Measurements from ENCODE around the gene OPCML.

The OPCML gene

GRCh38 chr11:132911186-132911585 lies 621.1 kb downstream of the OPCML start:
- no peaks in the 10 kb centered on the region for H3K27me3 ChIP-seq
- no peaks in the 10 kb centered on the region for H3K36me3 ChIP-seq
- no peak overlapping the region for H3K4me3 ChIP-seq (ENCODE audit: low read depth in 1 of 2, low read length in 1 of 2)
- no peaks in the 10 kb centered on the region for H3K9me3 ChIP-seq
- TF ChIP-seq CTCF (IDR thresholded peaks at IDR 0.05): no peak
- H3K4me1 ChIP-seq (ENCODE audit: control insufficient read depth in 1 of 2, insufficient read depth in 1 of 2, low read depth in 1 of 2, low read length in 1 of 2): no peaks in the 10 kb centered on the region
- no peak overlapping the region for H3K27ac ChIP-seq

- no peaks in the 10 kb centered on the region for H3K27me3 ChIP-seq
- H3K27ac ChIP-seq: no peak overlapping the region
- no peaks in the 10 kb centered on the region for H3K36me3 ChIP-seq
- no peaks in the 10 kb centered on the region for H3K4me1 ChIP-seq (ENCODE audit: control insufficient read depth in 1 of 2, insufficient read depth in 1 of 2, low read depth in 1 of 2, low read length in 1 of 2)
- TF ChIP-seq CTCF (IDR thresholded peaks at IDR 0.05): no peak
- H3K9me3 ChIP-seq: no peaks in the 10 kb centered on the region
- H3K4me3 ChIP-seq (ENCODE audit: low read depth in 1 of 2, low read length in 1 of 2): no peak overlapping the region
These were observed 622.1 kb downstream of the OPCML start for GRCh38 chr11:132910011-132910760.

- no peaks in the 10 kb centered on the region for H3K4me1 ChIP-seq (ENCODE audit: control insufficient read depth in 1 of 2, insufficient read depth in 1 of 2, low read depth in 1 of 2, low read length in 1 of 2)
- H3K36me3 ChIP-seq: no peaks in the 10 kb centered on the region
- H3K9me3 ChIP-seq: no peaks in the 10 kb centered on the region
- no peaks in the 10 kb centered on the region for H3K27me3 ChIP-seq
- no peak overlapping the region for H3K27ac ChIP-seq
- H3K4me3 ChIP-seq (ENCODE audit: low read depth in 1 of 2, low read length in 1 of 2): no peak overlapping the region
- no peak for TF ChIP-seq CTCF (IDR thresholded peaks at IDR 0.05)
These were observed 623.2 kb downstream of the OPCML start for GRCh38 chr11:132909021-132909606.

GRCh38 chr11:132908414-132908810 lies 623.9 kb downstream of the OPCML start:
- Histone ChIP-seq H3K9me3 (no peaks in the 10 kb centered on the region), H3K36me3 (no peaks in the 10 kb centered on the region), H3K4me1 (ENCODE audit: control insufficient read depth in 1 of 2, insufficient read depth in 1 of 2, low read depth in 1 of 2, low read length in 1 of 2) (no peaks in the 10 kb centered on the region), H3K27me3 (no peaks in the 10 kb centered on the region), H3K4me3 (ENCODE audit: low read depth in 1 of 2, low read length in 1 of 2) (no peak overlapping the region), H3K27ac (no peak overlapping the region)
- no peak for TF ChIP-seq CTCF (IDR thresholded peaks at IDR 0.05)

GRCh38 chr11:132907651-132908413 lies 624.5 kb downstream of the OPCML start:
- no peaks in the 10 kb centered on the region for H3K9me3 ChIP-seq
- no peaks in the 10 kb centered on the region for H3K36me3 ChIP-seq
- no peaks in the 10 kb centered on the region for H3K4me1 ChIP-seq (ENCODE audit: control insufficient read depth in 1 of 2, insufficient read depth in 1 of 2, low read depth in 1 of 2, low read length in 1 of 2)
- no peak for TF ChIP-seq CTCF (IDR thresholded peaks at IDR 0.05)
- no peak overlapping the region for H3K4me3 ChIP-seq (ENCODE audit: low read depth in 1 of 2, low read length in 1 of 2)
- no peaks in the 10 kb centered on the region for H3K27me3 ChIP-seq
- no peak overlapping the region for H3K27ac ChIP-seq
